GM12872 (cell line): ENCODE results near the gene TCL1B.

Source experiments
- TF ChIP-seq, protein P1 (sequence below): IDR thresholded peaks from 3 replicates; pipeline ENCODE4 v1.5.1; 2011; ENCODE audit warnings: low read depth, mild to moderate bottlenecking, low read length, moderate library complexity; ENCODE audit not compliant: insufficient read depth

The TCL1B gene

DNA sequence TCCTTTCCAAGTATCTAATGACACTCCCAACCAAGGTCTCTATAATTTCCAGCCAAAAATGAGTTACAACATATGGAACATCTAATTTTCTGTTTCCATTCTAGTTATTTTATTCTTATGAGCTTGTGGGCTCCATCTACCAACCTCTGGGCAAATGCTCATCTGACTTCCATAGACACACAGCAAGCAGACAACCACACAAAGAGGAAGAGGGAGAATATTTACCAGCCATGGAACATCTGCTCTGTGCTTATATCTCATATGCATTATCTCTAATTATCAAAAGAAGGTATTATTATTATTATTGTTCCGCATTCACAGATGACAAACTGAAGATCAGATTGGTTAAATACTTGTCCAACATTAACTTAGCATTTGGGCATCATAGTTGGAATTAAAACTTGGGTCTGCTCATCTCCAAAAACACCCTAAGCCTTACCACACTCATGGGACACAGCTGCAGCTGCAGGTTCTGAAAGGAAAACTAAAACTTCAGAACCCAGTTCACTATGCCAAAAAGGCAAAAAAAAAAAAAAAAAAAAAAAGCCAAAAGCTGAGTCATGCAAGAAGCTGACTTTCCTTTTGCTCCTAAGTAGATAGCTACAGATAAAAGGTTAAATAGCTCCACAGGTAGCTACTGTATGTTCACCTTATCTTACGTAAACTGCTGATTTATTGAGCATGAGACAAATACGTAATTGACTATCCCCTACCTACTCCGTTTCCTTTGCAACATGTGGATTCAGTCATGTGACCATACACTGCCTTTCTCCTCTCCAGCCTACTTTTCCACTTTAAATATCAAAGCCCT is 23.6 kb upstream of the TCL1B start:
- TF ChIP-seq, protein P1, sequence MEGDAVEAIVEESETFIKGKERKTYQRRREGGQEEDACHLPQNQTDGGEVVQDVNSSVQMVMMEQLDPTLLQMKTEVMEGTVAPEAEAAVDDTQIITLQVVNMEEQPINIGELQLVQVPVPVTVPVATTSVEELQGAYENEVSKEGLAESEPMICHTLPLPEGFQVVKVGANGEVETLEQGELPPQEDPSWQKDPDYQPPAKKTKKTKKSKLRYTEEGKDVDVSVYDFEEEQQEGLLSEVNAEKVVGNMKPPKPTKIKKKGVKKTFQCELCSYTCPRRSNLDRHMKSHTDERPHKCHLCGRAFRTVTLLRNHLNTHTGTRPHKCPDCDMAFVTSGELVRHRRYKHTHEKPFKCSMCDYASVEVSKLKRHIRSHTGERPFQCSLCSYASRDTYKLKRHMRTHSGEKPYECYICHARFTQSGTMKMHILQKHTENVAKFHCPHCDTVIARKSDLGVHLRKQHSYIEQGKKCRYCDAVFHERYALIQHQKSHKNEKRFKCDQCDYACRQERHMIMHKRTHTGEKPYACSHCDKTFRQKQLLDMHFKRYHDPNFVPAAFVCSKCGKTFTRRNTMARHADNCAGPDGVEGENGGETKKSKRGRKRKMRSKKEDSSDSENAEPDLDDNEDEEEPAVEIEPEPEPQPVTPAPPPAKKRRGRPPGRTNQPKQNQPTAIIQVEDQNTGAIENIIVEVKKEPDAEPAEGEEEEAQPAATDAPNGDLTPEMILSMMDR = no peak

DNA sequence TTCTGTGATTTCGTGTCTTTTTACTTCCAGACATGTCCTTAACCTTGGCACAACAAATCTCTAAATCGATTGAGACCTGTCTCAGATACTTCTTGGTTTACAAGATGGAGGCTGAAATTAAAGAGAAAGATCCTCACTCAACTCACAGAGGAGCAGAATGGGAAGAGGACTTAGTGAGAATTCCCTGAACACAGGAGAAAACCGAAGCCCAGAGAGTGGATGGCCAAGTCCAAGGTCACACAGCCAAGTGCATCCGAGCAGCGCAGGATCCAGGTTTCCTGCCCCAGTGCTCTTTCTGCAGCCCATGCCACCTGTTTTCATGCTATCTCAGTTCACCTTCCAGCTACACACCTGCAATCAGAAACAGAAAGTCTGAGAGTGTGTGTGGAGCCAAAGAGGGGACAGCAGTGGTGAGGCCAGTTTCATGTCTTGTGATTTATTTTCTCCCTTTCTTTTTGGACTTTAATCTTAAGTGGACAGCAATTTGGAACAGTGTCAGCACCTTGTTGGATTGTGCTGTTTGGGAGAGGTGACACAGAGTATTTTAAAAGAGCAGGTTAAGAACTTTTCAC is 22.9 kb upstream of the TCL1B start:
- TF ChIP-seq, protein P1 = no peak

DNA sequence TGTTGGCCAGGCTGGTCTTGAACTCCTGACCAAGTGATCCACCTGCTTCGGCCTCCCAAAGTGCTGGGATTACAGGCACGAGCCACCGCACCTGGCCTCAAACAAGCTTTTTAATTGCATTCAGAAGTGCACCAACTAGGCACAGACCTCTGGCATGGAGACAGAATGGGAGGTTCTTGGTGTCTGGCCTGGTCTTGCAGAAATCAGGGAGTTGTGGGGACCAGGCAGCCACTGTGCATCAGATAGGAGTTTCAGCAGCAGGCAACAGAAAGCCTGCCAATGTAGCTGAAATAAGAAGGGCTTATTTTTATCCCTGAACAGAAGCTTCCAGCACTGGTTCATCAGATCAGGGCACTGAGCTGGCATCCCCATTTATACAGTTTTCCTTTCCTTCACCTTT is 22.2 kb upstream of the TCL1B start:
- TF ChIP-seq, protein P1 = no peak

DNA sequence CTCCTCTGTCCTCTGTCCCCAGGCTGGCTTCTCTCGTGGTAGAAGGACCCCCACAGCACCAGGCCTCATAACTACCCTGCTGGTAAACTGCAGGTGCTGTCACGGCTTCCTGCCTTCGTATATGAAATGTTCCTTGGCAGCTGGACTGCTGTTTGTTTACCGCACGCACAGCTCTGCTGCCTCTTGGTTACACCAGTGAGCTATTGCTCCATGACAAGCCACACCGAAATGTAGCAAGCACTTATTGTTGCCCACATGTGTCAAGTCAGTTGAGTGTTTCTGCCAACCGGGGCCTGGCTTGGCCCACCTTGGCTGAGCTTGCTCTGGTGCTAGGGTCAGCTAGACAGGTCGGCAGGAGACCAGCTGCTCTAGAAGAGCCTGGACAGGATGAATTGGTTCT is 21.7 kb upstream of the TCL1B start:
- TF ChIP-seq, protein P1 = no peak

DNA sequence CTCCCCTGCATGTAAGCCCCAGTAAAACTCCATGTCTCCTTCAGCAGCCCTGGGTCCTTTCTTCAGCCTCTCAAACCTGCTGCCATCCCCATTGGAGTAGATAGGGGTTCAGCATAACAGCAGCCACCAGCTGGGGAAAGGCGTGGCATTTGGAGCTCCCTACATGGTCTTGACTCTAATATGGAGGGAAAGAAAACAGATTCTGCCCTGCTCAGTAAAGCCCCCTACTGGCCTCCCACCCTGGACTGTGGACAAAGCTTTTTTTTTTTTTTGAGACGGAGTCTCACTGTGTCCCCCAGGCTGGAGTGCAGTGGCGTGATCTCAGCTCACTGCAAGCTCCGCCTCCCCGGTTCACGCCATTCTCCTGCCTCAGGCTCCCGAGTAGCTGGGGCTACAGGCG is 20.7 kb upstream of the TCL1B start:
- TF ChIP-seq, protein P1 = peak; percentile 59

DNA sequence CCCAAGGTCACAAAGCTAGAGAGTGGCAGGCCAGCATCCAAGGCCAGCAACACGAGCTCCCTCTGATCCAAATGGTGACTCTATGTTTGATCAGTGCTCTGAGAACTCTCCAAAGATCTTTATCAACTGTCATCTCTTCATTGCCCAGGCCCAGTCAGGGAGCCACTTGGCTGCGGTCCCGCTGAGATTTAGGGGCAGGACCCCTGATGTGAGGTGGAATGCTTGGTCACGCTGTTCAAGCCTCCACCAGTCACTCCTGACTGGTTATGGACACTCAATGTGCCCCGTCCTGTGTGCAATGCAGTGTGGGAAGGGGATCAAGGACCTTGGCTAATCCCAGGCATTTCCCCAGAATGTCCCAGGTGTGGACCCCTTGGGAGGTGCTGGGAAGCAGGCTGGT is 19.8 kb upstream of the TCL1B start:
- TF ChIP-seq, protein P1 = no peak

DNA sequence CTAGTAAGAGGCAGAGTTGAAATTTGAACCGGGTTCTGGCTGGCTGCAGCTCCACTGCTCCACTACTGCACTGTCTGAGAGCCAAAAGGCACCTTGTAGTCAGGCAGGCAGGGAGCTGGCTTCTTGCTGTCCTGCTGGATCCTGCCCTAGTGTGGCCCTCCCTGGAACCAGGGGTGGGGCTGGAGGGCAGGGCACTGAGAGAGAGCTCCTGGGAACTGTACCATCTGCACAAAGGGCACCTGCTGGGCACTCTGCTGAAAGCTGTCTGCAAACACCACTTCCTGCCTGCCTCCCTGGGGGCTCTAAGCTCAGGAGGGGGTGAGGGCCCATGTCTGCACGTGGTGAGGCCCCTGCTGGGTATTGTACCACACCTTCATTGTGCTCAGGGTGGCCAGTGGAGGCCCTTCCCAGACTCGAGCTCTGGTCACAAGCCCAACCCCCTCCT is 19.0 kb upstream of the TCL1B start:
- TF ChIP-seq, protein P1 = no peak
